Stomach smooth muscle (tissue), 2 donors: ENCODE results near the gene EPN3.

ENCODE experiments used
- H3K27ac ChIP-seq: one replicate; pipeline ENCODE4 v1.7.0; 2013; ENCODE audit warnings: mild to moderate bottlenecking, low read length, inconsistent platforms
- H3K27me3 ChIP-seq, 2 donors: one replicate each; pipeline ENCODE4 v1.7.0; 2013; ENCODE audit warnings: low read length in 2 of 2; ENCODE audit not compliant: insufficient read depth in 2 of 2, control insufficient read depth in 1 of 2
- H3K36me3 ChIP-seq, 2 donors: one replicate each; pipeline ENCODE4 v1.7.0; 2013; ENCODE audit warnings: low read length in 2 of 2; ENCODE audit not compliant: control insufficient read depth in 2 of 2, insufficient read depth in 2 of 2
- H3K4me1 ChIP-seq: one replicate; pipeline ENCODE4 v1.7.0; 2013; ENCODE audit warnings: low read length; ENCODE audit not compliant: control insufficient read depth, insufficient read depth
- H3K4me3 ChIP-seq, 2 donors: one replicate each; pipeline ENCODE4 v1.7.0; 2013; ENCODE audit warnings: low read length in 2 of 2
- H3K9ac ChIP-seq, 2 donors: one replicate each; pipeline ENCODE4 v1.7.0; 2013; ENCODE audit warnings: low read length in 2 of 2, mild to moderate bottlenecking in 1 of 2
- H3K9me3 ChIP-seq, 2 donors: one replicate each; pipeline ENCODE4 v1.7.0; 2013; ENCODE audit warnings: low read length in 2 of 2; ENCODE audit not compliant: control insufficient read depth in 2 of 2
- donor health status: healthy.
- donor health status: Pancreatic carcinoma.

The EPN3 gene

DNA sequence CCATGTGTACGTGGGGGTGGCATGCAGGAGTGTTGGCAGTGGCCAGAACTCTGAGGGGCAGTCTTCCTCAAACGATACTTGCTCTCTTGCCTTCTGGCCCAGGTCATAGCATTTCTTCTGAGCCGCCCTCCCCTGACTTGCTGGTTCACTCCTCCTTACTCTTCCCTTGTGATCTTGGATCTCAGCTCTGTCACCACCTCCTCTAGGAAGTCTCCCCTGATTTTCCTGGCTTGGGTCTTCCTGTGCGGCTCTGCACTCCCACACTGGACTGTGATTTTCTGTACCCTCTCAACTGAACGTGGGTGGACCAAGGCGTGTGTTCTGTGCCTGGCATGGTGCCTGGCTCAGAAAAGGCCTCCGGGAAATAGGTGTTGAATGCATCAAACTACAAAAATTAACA is 2.9 kb downstream of the EPN3 start:
- no peak overlapping the region for H3K27ac ChIP-seq
- no peak overlapping the region for H3K9ac ChIP-seq

DNA sequence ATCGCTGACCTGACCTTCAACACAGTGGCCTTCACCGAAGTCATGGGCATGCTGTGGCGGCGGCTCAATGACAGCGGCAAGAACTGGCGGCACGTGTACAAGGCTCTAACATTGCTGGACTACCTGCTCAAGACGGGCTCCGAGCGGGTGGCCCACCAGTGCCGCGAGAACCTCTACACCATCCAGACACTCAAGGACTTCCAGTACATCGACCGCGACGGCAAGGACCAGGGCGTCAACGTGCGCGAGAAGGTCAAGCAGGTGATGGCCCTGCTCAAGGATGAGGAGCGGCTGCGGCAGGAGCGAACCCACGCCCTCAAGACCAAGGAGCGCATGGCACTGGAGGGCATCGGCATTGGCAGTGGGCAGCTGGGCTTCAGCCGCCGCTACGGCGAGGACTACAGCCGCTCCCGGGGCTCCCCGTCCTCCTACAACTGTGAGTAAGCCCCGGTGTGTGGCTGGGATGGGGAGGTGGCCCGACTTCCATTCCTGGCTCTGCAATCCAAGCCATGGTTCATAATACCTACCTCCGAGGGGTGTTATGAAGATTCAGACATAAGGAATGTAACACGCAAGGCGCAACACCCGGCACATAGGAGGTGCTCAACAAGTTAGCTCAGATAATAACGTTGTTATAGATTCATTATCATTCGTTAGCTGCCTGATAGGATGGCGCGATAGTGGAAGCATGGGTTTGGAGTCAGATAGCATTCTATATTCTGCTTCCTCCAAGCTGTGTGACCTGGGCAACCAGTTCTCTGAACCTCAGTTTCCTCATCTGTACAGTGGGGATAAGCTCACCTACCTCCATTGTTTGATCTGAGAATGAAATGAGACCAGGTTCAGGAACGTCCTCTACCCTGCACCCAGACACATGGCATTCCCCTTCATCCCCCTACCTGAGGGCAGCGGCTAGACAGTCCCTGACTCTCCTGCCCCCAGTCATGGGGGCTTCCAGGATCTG is 4.4 kb downstream of the EPN3 start:
- Histone ChIP-seq H3K36me3 (no peaks in the 10 kb centered on the region), H3K27ac (no peak overlapping the region), H3K4me3 (no peak overlapping the region), H3K9ac (no peak overlapping the region), H3K4me1 (peaks cover 25% of the 10 kb centered on the region), H3K27me3 (peaks cover 17 to 30% of the 10 kb centered on the region in 2 donors), H3K9me3 (no peaks in the 10 kb centered on the region)

More for the DNA sequence above, 2.9 kb downstream of the EPN3 start:
- Histone ChIP-seq H3K36me3 (no peaks in the 10 kb centered on the region), H3K9me3 (no peaks in the 10 kb centered on the region), H3K4me3 (no peak overlapping the region), H3K27me3 (peaks cover 25 to 42% of the 10 kb centered on the region in 2 donors), H3K4me1 (peaks cover 17% of the 10 kb centered on the region)

DNA sequence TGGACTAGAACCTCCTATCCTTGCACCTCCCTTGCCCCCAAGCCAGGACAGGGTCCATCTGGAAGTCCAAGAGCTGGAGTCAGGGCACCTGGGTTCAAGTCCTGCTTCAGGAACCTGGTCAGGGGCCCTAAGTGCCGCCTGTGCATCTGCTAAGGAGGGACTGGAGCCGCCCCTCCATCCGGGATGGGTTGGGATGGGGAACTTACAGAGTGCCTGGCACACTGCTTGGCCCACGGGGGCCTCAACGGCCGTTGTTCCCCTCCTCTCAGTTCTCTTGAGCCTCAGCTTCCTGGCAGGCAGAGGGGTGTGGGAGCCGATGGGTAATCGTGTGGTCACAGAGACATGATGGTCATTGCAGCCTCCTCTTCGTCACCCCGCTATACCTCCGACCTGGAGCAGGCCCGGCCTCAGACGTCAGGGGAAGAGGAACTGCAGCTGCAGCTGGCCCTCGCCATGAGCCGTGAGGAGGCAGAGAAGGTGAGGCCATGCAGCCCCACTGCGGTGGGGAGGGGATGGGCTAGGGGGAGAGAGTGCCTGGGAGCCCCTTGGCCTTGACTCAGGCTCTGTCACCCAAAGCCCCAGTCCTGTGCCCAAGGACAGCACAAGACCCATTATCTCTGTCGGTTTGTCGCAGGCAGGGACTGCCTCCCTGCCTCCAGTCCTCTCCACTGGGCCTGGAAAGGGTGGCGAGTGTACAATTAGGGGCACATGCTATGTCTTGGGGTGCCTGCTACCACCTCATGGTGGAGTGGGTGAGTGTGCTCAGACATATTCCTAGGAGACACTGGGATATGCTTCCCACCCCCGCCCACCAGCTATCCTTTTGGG is 5.4 kb downstream of the EPN3 start:
- Histone ChIP-seq H3K9ac (no peak overlapping the region), H3K27me3 (peaks cover 9 to 20% of the 10 kb centered on the region in 2 donors), H3K9me3 (no peaks in the 10 kb centered on the region), H3K4me1 (peaks cover 28% of the 10 kb centered on the region), H3K27ac (no peak overlapping the region), H3K36me3 (no peaks in the 10 kb centered on the region), H3K4me3 (no peak overlapping the region)

DNA sequence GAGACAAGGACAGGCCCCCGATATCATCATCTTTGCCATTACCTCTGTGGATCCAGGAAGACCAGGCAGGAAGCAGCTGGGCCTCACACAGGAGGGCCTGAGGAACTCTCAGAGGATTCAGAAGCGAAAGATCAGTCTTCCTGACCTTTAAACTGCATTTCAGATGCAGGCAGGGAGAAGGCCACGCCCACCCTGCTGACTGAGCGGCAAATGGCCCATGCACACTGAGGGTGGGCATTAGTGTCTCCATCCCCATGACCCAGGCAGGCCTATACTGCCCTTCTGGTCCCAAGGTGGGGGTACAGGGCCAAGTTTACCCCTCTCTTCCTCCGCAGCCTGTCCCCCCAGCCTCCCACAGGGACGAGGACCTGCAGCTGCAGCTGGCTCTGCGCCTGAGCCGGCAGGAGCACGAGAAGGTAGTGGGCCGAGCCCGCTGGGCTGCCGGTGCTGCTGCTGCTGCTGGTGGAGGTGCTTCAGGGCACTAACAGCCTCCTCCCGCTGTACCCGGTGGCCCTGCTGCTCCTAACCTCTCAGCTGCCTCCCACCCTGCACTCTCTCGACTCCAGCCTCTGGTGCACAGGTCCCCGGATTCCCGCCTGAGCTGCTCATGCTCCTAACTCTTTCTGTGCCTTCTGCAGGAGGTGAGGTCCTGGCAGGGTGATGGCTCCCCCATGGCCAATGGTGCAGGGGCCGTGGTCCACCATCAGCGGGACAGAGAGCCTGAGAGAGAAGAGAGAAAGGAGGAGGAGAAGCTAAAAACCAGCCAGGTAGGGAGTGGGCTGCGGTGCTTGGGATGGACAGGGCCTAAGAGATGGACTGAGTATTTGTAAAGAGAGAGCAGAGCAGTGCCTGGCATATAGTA is 6.2 kb downstream of the EPN3 start:
- Histone ChIP-seq H3K9me3 (no peaks in the 10 kb centered on the region), H3K27ac (no peak overlapping the region), H3K4me1 (peaks cover 24% of the 10 kb centered on the region), H3K27me3 (peaks cover 2 to 12% of the 10 kb centered on the region in 2 donors), H3K4me3 (no peak overlapping the region), H3K36me3 (no peaks in the 10 kb centered on the region), H3K9ac (no peak overlapping the region)

DNA sequence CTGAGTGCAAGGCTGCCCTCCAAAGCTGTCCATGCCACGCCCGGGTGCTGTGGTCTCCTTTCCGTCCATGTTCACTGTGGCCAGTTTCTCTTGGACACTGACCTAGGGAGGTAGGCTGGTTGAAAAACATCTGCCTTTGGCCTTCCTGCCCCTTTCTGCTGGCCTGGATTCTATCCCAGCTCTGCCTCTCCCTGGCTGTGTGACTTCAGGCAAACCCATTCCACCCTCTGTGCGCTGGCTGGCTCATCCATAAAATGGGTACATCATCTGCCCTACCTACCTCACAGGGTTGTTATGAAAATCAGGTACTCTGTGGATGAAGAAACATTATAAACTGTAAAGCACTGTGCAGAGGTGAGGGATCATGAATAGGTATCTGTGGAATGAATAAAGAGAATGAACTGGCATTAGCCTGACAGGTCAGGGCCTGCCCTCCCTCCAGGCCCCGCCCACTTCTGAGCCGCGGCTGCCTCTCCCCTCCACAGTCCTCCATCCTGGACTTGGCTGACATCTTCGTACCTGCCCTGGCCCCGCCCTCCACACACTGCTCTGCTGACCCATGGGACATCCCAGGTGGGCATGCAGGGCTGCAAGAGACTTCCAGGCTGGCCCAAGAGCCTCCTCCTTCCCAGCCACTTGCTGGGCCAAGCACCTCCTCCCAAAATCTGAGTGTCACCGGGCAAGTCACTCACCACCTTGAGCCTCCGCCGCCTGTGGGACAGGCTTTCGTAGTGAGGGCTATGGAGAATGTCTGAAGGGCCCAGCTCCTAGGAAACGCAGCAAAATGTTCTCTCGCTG is 7.4 kb downstream of the EPN3 start:
- H3K36me3 ChIP-seq, result no peaks in the 10 kb centered on the region
- no peak overlapping the region for H3K27ac ChIP-seq
- H3K27me3 ChIP-seq, result peaks cover 2 to 3% of the 10 kb centered on the region in 2 donors
- peaks cover 18% of the 10 kb centered on the region for H3K4me1 ChIP-seq
- H3K9me3 ChIP-seq, result no peaks in the 10 kb centered on the region
- no peak overlapping the region for H3K4me3 ChIP-seq
- H3K9ac ChIP-seq, result no peak overlapping the region

DNA sequence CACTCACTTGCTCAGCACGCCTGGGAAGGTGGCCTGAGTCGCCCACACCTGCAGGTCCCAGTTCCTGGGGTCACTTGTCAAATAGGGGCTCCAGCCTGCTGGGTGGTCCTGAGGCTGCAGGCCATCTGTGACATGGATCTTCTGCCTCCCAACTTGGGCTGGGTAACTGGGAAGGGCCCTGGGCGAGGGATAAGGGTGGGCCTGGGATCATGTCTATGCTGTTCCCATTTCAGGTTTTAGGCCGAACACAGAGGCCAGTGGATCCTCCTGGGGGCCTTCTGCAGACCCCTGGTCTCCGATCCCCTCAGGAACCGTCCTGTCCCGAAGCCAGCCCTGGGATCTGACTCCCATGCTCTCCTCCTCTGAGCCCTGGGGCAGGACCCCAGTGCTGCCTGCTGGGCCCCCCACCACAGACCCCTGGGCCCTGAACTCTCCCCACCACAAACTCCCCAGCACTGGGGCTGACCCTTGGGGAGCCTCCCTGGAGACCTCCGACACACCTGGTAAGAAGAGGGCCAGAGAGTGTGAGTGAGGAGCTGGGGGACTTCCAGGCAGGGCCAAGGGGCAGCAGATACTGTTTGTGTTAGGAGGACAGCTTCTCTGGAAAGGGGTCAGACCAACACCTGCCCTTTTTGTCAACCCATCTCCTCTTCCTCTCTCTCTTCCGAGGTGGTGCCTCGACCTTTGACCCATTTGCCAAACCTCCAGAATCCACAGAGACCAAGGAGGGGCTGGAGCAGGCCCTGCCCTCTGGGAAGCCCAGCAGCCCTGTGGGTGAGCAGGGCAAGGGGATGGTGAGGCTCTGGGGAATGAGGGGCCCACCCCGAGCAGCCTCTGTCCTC is 8.2 kb downstream of the EPN3 start:
- Histone ChIP-seq H3K27me3 (peaks cover 0 to 1% of the 10 kb centered on the region in 2 donors), H3K9me3 (no peaks in the 10 kb centered on the region), H3K4me3 (no peak overlapping the region), H3K27ac (no peak overlapping the region), H3K9ac (peak overlapping the region in 1 of 2 donors; percentile 62), H3K36me3 (no peaks in the 10 kb centered on the region), H3K4me1 (peaks cover 18% of the 10 kb centered on the region)

DNA sequence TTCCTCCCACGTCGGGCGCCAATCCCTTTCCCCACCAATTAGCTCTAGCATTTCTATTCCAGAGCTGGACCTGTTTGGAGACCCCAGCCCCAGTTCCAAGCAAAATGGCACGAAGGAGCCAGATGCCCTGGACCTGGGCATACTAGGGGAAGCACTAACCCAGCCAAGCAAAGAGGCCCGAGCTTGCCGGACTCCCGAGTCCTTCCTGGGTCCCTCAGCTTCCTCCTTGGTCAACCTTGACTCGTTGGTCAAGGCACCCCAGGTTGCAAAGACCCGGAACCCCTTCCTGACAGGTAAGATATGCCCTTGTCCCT is 8.8 kb downstream of the EPN3 start:
- H3K36me3 ChIP-seq, result no peaks in the 10 kb centered on the region
- H3K4me3 ChIP-seq, result peak overlapping the region; percentile 78 to 86
- no peaks in the 10 kb centered on the region for H3K27me3 ChIP-seq
- H3K9ac ChIP-seq, result peak overlapping the region; percentile 62 to 71
- peaks cover 18% of the 10 kb centered on the region for H3K4me1 ChIP-seq
- H3K9me3 ChIP-seq, result no peaks in the 10 kb centered on the region
- H3K27ac ChIP-seq, result no peak overlapping the region

DNA sequence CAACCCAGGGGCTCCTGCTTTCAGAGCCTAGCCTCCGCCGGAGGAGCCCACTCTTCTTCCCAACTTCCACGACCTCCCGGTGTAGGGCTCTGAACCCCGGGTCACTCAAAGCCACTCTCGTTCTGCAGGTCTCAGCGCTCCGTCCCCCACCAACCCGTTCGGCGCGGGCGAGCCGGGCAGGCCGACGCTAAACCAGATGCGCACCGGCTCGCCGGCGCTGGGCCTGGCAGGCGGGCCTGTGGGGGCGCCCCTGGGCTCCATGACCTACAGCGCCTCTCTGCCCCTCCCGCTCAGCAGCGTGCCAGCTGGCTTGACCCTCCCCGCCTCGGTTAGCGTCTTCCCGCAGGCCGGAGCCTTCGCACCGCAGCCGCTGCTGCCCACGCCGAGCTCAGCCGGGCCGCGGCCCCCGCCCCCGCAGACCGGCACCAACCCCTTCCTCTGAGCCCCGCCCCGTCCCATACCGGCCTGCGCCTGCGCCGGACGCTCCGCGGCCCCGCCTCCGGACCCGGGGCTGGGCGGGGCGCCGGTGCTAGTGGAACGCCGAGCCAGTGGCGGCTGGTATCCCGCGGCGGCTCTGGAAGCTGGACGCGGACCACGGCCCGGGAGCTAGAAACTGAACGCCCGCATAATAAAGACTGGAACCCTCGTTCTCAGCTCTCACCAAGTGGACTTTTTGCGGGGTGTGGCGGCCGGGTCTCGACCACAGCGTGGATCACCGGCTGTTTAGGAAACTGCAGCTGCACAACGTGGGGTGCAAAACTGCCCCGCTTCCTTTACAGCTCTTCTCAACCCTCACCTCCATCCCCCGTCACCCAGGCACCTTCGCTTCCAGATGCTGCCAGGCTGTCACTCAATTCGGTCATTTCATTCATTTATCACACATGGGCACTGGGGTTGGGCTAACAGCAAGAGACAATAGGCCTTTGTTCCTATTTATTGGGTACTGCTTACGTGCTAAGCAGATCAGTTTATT is 9.5 kb downstream of the EPN3 start:
- Histone ChIP-seq H3K27me3 (no peaks in the 10 kb centered on the region), H3K4me3 (peak overlapping the region; percentile 78 to 86), H3K9me3 (no peaks in the 10 kb centered on the region), H3K4me1 (peaks cover 23% of the 10 kb centered on the region), H3K27ac (no peak overlapping the region), H3K36me3 (no peaks in the 10 kb centered on the region), H3K9ac (peak overlapping the region; percentile 62 to 79)
